Suprapubic skin (tissue), 4 donors: ENCODE measurements around the gene GPSM1.

Source experiments
- EP300 ChIP-seq: sonication (generic); formaldehyde crosslinking; IDR thresholded peaks from one replicate; pipeline ENCODE4 v1.6.1; 2017; ENCODE audit warnings: antibody characterized with exemption
- POLR2A ChIP-seq, 2 donors: fragments of 450-650 bp; IDR thresholded peaks; one replicate each; pipeline ENCODE4 v1.6.1; 2017; ENCODE audit warnings: antibody characterized with exemption in 2 of 2, mild to moderate bottlenecking in 2 of 2, moderate library complexity in 2 of 2
- POLR2AphosphoS5 ChIP-seq, 3 donors: sonication (generic); formaldehyde crosslinking; IDR thresholded peaks; one replicate each; pipeline ENCODE4 v1.6.1; 2017; ENCODE audit warnings: antibody characterized with exemption in 3 of 3
- TF ChIP-seq, protein P1 (sequence below), 2 donors: fragments of 200-600 bp in 1 of 2; fragments of 450-650 bp in 1 of 2; sonication (generic) in 1 of 2; IDR thresholded peaks; one replicate each; pipeline ENCODE4 v1.5.1; 2016 to 2019; ENCODE audit warnings: antibody characterized with exemption in 2 of 2, mild to moderate bottlenecking in 1 of 2, moderate library complexity in 1 of 2

DNA sequence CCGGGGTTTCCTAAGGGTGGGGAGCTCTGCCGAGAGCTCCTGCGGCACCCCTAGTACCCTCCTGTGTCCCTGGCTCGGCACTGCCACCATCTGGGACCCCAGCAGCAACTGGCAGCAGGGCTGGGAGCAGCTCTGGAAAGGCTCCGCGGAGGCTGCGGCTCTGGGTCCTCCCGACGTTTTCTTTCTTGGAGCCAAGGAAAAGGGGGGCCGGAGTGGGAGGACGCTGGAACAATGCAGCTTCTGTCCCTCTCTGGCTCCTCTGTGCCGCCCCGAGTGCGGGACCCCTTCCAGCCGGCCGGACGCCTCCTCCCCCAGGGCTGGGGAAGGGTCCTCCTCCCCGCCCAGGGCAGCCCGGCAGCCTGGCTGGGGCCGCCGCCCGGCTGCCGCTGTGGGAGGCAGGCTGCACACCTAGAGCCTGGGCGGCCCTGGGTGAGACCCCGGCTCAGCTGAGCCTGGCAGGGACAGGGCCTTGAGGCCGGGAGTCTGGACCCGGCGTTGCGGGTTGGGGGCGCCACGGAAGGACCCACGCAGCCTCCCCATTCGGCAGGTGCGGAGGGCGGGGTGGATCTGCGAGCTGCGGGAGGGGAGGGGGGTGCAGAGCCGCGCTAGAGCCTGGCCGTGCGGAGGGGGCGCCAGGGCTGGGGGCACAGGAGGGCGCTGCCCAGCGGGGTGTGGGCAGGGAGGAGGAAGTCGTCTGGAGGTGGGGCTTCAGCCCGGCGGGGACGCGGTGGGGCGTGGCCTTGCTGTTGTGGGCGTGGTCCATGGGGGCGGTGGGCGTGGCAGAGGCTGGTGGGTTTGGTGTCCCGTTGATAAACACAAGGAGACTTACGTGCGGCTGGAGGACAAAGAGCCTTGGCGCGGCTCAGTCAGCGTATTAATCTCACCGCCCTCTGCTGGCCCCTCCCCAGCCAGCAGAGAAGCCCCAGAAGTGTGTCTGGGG lies 15.1 kb downstream of the GPSM1 start:
- TF ChIP-seq, protein P1, sequence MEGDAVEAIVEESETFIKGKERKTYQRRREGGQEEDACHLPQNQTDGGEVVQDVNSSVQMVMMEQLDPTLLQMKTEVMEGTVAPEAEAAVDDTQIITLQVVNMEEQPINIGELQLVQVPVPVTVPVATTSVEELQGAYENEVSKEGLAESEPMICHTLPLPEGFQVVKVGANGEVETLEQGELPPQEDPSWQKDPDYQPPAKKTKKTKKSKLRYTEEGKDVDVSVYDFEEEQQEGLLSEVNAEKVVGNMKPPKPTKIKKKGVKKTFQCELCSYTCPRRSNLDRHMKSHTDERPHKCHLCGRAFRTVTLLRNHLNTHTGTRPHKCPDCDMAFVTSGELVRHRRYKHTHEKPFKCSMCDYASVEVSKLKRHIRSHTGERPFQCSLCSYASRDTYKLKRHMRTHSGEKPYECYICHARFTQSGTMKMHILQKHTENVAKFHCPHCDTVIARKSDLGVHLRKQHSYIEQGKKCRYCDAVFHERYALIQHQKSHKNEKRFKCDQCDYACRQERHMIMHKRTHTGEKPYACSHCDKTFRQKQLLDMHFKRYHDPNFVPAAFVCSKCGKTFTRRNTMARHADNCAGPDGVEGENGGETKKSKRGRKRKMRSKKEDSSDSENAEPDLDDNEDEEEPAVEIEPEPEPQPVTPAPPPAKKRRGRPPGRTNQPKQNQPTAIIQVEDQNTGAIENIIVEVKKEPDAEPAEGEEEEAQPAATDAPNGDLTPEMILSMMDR (IDR thresholded peaks at IDR 0.05), result no peak
- TF ChIP-seq EP300, result no peak
- TF ChIP-seq POLR2AphosphoS5 (IDR thresholded peaks at IDR 0.05), result no peak
- no peak for TF ChIP-seq POLR2A (IDR thresholded peaks at IDR 0.05)
